ENCODE results near the gene MYO10.

Gene MYO10

DNA sequence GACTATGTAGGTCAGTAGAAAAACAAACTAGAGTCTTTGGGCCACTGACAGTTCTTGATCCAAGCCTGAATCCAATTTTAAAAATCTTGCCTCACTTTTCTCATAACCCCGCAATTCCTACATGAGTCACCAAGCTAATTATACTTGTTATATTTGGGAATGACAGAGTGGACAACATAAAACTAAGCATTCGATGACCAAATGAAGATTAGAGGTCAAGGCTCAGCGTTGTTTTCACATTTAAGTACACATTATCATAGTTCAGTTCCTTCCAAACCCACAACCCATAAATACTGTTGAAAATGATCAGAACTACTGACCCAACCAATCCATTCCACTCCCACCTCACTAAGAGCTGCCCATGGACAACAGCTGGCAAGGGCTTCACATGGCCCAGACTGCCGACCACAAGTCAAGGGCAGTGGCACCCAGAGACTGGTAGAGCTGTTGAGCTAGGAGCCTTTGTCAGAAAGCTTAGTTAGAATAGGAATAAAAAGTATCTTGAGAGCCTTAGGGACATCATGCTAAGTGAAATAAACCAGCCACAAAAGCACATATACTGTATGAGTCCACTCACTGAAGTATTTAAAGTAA lies 64.2 kb downstream of the MYO10 start:
- in situ Hi-C loops (cut with HindIII; ENCODE audit: low pct_ligation_motif_present, low pct_unique_long_range_greater_than_20kb, low sequenced_read_pairs), result no loop called here
- DNase-seq, result no peak

DNA sequence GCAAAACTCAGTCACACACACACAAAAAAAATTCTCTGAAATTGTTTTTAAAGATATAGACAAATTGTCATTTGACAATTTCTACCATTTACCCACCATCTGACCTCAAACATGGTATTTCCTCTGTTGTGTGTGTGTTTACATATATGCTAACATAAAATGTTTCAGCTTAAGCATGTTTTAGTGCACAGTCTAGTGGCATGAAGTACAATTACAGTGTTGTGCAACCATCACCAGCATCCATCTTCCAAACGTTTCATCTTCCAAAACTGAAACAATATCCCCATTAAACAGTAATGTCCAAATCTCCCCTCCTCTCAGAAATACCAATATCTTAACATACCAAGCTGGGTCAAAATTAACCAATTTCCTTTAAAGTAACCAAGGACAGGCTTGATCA lies 65.2 kb downstream of the MYO10 start:
- in situ Hi-C loops (cut with HindIII; ENCODE audit: low pct_ligation_motif_present, low pct_unique_long_range_greater_than_20kb, low sequenced_read_pairs), result no loop called here

DNA sequence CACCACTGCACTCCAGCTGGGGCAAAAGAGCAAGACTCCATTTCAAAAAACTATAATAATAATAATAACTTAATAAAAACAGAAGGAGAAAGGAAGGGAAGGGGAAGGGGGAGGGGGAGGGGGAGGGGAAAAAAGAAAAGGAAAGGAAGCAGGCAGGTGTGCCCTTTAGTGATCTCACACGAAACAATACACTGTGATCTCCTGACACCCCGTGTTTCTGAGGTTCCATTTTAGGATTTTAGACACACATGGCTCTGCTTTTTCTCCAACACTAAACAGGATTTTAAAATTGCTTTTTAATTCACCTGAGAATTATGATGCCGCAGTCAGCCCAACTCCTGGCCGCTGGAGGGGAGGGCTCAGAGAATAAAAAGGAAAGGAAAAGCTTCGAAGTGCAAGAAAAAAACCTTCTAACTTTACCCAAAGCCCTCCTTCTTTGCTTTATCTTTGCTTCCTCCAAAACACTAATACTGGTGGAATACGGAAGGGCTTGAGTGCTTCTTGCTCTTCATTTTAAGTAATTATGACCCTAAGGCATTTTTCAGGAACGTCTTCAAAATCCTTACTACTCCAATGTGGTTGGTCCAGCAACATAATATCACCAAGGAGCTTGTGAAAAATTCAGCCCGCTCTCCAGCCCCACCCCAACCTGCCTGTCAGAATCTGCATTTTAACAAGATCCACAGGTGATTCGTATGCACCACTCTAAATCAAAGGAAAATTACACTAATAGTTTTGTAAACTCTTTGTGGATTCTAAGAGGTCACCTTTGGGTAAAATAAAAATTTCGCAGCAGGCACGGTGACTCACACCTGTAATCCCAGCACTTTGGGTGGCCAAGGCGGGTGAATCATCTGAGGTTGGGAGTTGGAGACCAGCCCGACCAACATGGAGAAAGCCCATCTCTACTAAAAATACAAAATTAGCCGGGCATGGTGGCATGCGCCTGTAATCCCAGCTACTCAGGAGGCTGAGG lies 66.0 kb downstream of the MYO10 start:
- in situ Hi-C loops (cut with HindIII; ENCODE audit: low pct_ligation_motif_present, low pct_unique_long_range_greater_than_20kb, low sequenced_read_pairs), result no loop called here

More for the DNA sequence above, 65.2 kb downstream of the MYO10 start:
- DNase-seq, result no peak

DNA sequence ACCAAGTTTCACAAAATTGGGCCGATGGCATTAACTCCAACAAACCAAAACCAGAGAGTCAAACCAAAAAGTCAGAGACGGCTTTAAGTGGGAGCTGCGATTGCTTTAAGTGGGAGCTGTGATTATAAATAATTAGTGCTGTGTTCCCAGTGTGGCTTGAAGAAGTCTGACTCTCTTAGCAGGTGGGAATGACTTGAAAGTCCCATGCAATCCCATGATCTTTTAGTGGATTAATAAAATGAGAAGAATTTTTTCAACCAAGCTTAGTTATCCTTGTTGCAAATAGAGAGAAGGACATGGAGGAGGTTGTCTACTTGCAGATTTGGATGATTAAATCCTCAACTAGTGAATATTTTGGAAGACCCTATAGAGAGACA lies 68.5 kb downstream of the MYO10 start:
- DNase-seq, result no peak
- in situ Hi-C loops (cut with HindIII; ENCODE audit: low pct_ligation_motif_present, low pct_unique_long_range_greater_than_20kb, low sequenced_read_pairs), result no loop called here

More for the DNA sequence above, 66.0 kb downstream of the MYO10 start:
- peak; percentile 20 for DNase-seq

DNA sequence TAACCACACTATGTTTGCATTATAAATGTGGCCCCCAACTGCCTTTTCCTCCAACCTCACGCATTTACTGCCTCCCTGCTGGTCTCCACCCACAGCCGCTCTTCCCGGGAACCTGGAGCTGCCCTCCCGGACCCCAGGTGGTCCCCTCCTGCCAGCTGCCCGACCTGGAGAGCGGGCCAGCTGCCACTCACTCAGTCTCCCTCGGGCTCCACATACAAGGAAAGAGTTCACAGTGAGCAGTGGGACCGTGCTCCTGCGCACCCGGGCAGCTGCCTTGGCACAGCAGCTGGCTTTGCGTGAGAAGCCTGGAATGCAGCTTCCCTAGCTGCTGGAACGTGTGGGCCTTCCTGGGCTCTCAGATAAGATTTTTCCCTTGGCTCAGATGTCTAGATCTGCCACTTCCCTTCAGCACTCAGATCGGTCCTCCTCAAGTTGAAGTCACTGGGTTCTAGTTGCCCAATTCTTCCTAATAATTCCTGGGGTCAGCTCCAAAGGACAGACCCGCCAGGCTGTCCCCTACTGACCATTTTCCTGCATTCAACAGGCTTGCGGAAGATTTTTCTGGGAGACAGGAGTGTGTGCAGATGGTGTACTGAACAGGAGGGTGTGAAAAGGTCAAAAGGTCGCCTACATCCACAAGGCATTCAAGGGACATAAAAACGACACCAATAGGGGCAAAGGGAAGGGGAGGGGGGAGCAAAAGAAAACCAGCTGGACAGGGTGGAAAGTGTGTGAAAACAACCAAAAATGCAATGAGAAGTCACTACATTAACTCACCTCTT lies 69.1 kb downstream of the MYO10 start:
- in situ Hi-C loops (cut with HindIII; ENCODE audit: low pct_ligation_motif_present, low pct_unique_long_range_greater_than_20kb, low sequenced_read_pairs), result no loop called here
- no peak for DNase-seq

DNA sequence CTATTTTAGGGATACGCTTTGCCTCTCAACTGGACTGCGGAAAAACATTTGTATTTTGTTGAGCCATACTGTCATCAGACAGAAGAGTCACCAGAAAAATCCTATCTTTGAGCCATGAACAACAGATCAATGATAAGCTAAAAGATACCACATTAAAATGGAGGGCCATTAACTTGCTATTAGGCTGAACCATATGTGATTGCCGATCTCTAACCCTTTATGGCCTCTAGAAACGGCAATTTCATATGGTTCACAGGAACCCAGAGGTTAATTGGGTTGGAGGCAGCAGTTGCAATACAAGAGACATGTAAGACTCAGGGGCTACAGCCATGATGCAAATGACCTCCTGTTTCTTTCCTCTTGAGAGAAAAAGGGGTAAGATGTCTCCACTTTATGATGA lies 69.8 kb downstream of the MYO10 start:
- no peak for DNase-seq
- in situ Hi-C loops (cut with HindIII; ENCODE audit: low pct_ligation_motif_present, low pct_unique_long_range_greater_than_20kb, low sequenced_read_pairs), result no loop called here

DNA sequence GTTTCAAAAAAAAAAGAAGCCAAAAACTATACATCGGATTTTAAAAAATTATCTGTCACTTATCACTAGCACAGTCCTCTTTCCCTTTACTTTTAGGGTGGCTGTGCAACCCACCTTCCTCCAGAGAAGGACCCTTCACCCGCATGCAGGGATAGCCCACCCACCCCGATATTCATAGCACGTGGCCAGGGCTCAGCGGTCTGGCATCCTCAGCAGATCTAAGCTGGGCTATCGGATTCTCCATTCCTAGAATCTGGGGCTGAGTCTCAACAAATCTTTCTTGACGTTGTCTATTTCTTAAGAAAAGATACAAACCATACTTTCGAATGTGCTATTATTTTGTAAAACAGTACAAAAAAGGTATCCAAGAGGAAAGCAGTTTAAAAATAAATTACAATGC lies 70.9 kb downstream of the MYO10 start:
- in situ Hi-C loops (cut with HindIII; ENCODE audit: low pct_ligation_motif_present, low pct_unique_long_range_greater_than_20kb, low sequenced_read_pairs), result no loop called here
- no peak for DNase-seq

DNA sequence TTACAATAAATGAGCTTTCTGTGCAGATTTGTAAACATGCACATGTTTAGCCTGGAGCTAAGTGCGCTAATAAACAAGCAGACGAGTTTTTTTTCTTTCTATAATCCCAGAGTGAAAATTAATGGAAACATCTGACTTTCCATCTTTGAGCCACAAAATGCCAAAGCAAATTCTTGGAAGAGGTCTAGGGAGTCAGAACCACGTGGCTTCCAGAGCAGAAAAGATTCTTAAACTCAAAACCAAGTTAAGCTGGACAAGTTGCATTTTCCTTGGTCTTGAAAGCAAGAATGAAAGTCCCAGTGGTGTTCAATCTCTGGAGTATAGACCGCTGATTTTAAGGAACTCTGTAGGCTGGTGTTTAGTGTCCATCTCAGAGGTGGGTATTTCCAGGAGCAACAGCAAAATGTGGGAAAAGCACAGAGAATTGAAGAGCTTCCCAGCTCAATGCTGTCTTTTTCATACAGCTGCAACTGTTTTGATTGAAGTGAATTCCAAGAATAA lies 71.4 kb downstream of the MYO10 start:
- DNase-seq, result no peak
- in situ Hi-C loops (cut with HindIII; ENCODE audit: low pct_ligation_motif_present, low pct_unique_long_range_greater_than_20kb, low sequenced_read_pairs), result no loop called here

DNA sequence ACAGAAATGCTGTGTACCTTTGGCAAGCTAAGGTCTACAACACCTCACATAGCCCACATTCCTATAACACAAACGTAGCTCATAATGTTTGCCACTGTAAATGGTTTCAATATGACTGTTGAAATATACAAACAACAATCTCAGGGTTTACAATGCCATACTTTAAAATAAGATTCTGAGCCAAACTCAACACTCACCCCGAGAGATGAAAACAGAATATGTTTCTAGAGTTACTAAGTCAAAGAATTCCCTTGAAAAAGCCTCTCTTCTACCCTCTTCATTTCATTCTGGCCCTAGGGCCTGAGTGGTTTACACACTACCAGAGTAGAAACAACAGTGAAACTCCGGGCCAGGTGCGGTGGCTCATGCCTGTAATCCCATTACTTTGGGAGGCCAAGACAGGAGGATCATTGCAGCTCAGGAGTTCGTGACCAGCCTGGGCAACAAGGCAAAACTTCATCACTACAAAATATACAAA lies 72.6 kb downstream of the MYO10 start:
- in situ Hi-C loops (cut with HindIII; ENCODE audit: low pct_ligation_motif_present, low pct_unique_long_range_greater_than_20kb, low sequenced_read_pairs), result no loop called here
- no peak for DNase-seq

DNA sequence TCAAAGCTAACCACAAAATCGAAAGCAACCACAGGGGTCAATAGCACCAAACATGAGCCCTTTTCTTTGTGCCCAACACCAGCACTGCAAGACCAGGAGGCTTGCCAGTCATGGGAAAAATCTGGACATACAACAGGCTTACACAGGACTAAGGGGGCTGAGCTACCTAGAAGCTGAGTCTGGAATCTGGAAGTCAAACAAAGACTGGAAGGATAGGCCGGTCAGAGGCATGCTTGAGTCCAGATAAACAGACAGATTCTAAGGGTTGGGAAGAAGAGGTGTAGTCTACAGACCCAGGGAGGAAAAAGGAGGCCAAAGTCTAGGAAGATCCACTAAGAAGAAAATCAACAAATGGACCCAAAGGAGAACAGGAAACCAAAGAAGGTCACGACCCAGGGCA lies 73.3 kb downstream of the MYO10 start:
- DNase-seq, result no peak
- in situ Hi-C loops (cut with HindIII; ENCODE audit: low pct_ligation_motif_present, low pct_unique_long_range_greater_than_20kb, low sequenced_read_pairs), result no loop called here

DNA sequence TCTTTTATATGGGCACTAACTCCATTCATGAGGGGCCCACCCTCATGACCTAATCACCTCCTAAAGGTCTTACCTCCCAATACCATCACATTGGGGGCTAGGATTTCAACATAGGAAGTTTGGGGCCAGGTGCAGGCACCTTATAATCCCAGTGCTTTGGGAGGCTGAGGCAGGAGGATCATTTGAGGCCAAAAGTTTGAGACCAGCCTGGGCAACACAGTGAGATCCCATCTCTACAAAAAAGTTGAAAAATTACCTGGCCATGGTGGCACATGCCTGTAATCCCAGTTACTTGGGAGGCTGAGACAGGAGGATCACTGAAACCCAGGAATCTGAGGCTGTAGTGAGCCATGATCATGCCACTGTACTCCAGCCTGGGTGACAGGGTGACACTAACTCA lies 76.7 kb downstream of the MYO10 start:
- in situ Hi-C loops (cut with HindIII; ENCODE audit: low pct_ligation_motif_present, low pct_unique_long_range_greater_than_20kb, low sequenced_read_pairs), result no loop called here

DNA sequence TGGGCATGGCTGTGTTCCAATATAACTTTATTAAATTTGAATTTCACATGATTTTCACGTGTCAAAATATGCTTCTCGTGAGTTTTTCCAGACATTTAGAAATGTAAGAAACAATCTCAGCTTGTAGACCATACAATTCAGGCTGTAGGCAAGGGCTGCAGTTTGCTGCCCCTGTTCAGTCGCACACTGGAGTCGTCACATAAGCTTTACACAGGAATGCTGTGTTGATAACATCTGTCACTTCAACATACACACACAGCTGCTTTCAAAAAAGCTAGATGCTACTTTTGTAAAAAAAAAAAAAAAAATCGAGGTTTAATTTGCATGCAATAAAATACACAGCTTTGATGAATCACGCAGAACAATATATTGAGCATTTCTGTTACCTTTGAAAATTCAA lies 77.9 kb downstream of the MYO10 start:
- in situ Hi-C loops (cut with HindIII; ENCODE audit: low pct_ligation_motif_present, low pct_unique_long_range_greater_than_20kb, low sequenced_read_pairs), result no loop called here
- no peak for DNase-seq

More for the DNA sequence above, 76.7 kb downstream of the MYO10 start:
- DNase-seq, result no peak

DNA sequence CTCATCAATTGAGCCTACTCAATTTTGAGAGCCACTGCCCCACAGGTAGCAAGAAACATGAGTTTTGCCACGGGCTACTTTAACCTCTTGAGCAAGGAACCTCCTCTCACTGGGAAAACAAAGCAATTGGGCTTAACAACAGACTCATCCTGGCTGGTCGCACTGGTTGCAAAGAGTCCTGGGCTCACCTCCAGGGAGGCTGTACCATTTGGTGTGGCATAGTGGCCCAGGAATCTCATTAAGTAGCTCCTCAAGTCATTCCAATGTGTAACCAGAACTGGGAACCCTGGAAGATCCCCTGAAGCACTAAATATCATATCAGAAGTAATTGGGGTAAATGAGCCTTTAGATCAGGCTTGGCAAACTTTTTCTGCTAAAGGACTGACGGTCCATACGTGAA lies 78.5 kb downstream of the MYO10 start:
- in situ Hi-C loops (cut with HindIII; ENCODE audit: low pct_ligation_motif_present, low pct_unique_long_range_greater_than_20kb, low sequenced_read_pairs), result no loop called here
- DNase-seq, result no peak

DNA sequence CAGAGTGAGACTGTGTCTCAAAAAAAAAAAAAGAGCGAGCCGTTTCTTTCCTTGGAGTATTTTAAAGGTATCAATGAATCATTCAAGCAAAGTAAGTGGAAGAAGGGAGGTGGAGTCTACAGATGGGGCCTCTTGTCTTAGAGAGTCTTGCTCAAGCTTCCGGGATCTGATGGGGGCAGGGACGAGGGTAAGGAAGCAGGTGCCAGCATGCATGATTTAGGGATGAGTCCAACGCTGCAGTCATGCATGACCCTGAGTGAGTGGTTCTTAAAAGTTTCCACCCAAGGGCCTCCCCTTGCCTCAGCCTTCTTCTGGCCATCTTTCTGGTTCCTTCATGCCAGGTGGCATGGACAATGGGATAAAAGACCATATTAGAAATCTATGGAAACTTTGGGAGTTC lies 79.6 kb downstream of the MYO10 start:
- in situ Hi-C loops (cut with HindIII; ENCODE audit: low pct_ligation_motif_present, low pct_unique_long_range_greater_than_20kb, low sequenced_read_pairs), result no loop called here
- DNase-seq, result peak; percentile 82

DNA sequence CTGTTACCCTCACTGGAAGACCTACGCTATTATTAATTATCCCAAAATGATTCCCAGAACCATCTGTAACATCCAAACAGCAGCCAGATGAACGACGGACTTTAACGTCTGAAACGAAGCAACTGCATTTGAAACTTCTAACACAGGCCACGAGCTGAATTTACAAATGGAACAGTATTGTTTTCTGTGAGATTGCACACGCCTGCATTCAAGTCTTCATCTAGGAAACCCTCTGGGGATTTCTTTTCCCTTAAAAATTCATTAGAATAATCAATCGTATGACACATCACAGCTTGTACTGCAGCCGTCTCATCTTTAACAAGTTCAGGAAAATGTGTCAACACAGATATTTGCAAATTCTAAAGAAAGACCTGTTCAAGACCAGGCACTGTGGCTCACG lies 80.2 kb downstream of the MYO10 start:
- no peak for DNase-seq
- in situ Hi-C loops (cut with HindIII; ENCODE audit: low pct_ligation_motif_present, low pct_unique_long_range_greater_than_20kb, low sequenced_read_pairs), result no loop called here

DNA sequence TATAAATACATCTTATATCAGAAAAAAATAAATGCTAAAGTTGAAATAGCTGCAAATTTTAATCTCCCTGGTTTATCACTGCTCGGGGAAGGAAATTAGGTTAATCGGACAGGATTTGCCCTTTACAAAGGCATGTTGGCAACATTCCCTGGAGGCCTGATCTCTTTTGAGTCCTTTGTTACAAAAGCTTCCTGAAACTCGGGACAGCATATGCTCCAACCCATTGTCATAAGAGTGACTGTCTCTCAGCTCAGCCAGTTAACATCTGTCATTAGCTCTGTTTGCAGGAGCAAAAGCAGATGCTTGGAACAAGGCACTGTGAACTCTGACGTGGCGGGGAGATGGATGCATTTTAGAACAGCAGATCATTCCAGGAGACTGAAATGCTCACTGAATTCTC lies 80.6 kb downstream of the MYO10 start:
- in situ Hi-C loops (cut with HindIII; ENCODE audit: low pct_ligation_motif_present, low pct_unique_long_range_greater_than_20kb, low sequenced_read_pairs), result no loop called here
- no peak for DNase-seq

DNA sequence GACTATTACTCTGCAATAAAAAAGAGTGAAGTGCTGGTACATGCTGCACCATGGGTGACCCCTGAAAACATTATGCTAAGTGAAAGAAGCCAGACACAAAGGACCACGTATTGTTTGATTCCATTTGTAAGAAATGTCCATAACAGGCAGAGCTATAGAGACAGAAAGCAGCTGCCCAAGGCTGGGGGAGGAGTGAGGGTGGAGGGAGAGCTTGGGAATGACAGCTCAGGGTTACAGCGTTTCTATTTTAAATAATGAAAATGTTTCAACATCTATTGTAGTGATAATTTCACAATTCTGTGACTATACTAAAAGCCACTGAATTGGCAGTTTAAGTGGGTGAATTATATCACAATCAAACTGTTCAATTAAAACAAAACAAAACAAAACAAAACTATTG lies 81.7 kb downstream of the MYO10 start:
- in situ Hi-C loops (cut with HindIII; ENCODE audit: low pct_ligation_motif_present, low pct_unique_long_range_greater_than_20kb, low sequenced_read_pairs), result no loop called here
- DNase-seq, result no peak

DNA sequence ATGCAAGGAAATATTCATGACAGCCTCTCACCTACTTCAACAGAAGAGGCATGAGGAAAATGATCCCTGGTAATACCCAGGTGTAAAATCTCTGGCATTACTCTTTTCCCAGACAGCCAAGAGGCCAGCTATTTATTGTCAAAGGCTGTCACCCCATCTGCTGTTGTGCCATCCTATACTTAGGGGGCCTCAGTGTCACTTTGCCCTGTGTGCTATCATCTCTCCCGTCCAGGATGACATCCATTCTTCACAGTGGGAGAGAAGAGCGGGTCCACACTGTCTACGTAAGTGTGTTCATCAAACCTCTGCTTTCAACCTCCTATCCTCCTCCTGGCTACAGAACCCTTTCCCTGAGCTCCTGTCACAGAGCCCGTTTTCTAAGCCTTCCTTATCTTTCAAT lies 82.6 kb downstream of the MYO10 start:
- DNase-seq, result no peak
- in situ Hi-C loops (cut with HindIII; ENCODE audit: low pct_ligation_motif_present, low pct_unique_long_range_greater_than_20kb, low sequenced_read_pairs), result no loop called here
